GM19099 (cell line): ENCODE data around the gene COL6A3.

Source experiments
- POLR2A ChIP-seq: IDR thresholded peaks from 3 replicates; pipeline ENCODE4 v1.6.1; 2011; ENCODE audit warnings: low read depth; ENCODE audit not compliant: insufficient read length; ENCODE audit errors: extremely low read depth

Gene COL6A3

GRCh38 chr2:237293978-237294377 is 120.0 kb downstream of the COL6A3 start:
- no peak for TF ChIP-seq POLR2A

GRCh38 chr2:237291138-237291792 is 122.7 kb downstream of the COL6A3 start:
- TF ChIP-seq POLR2A, result no peak

- TF ChIP-seq POLR2A, result no peak
Observed at GRCh38 chr2:237290261-237290660, 123.7 kb downstream of the COL6A3 start.

GRCh38 chr2:237289139-237289538 is 124.8 kb downstream of the COL6A3 start:
- no peak for TF ChIP-seq POLR2A

- no peak for TF ChIP-seq POLR2A
Observed at GRCh38 chr2:237287872-237288271, 126.1 kb downstream of the COL6A3 start.

- no peak for TF ChIP-seq POLR2A
Observed at GRCh38 chr2:237283131-237283928, 130.6 kb downstream of the COL6A3 start.

- no peak for TF ChIP-seq POLR2A
Observed at GRCh38 chr2:237282568-237283128, 131.3 kb downstream of the COL6A3 start.

- TF ChIP-seq POLR2A, result no peak
Observed at GRCh38 chr2:237281836-237282306, 132.1 kb downstream of the COL6A3 start.

GRCh38 chr2:237280939-237281338 is 133.0 kb downstream of the COL6A3 start:
- no peak for TF ChIP-seq POLR2A

- no peak for TF ChIP-seq POLR2A
Observed at GRCh38 chr2:237280229-237280628, 133.7 kb downstream of the COL6A3 start.

- TF ChIP-seq POLR2A, result no peak
Observed at GRCh38 chr2:237279012-237279768, 134.8 kb downstream of the COL6A3 start.

GRCh38 chr2:237278568-237278967 is 135.4 kb downstream of the COL6A3 start:
- TF ChIP-seq POLR2A, result no peak

GRCh38 chr2:237276716-237277490 is 137.1 kb downstream of the COL6A3 start:
- no peak for TF ChIP-seq POLR2A
